HCT116 (cell line): Measurements from ENCODE around the gene DNAJB8.

Experiments used
- CTCF ChIP-seq, 3 experiments: fragments of 200-600 bp in 1 of 3; sonication (generic) in 1 of 3; IDR thresholded peaks in 2 of 3; conservative IDR thresholded peaks in 1 of 3; 2 replicates each; pipeline ENCODE4 v1.5.1; 2012 to 2017; ENCODE audit warnings: low read depth in 2 of 3, low read length in 2 of 3, antibody characterized with exemption in 1 of 3, borderline replicate concordance in 1 of 3, control low read depth in 1 of 3, mild to moderate bottlenecking in 1 of 3, mixed read lengths in 1 of 3, mixed run types in 1 of 3, moderate library complexity in 1 of 3; ENCODE audit not compliant: insufficient read depth in 1 of 3
- EZH2phosphoT487 ChIP-seq: fragments of 200-600 bp; IDR thresholded peaks from 2 replicates; pipeline ENCODE4 v1.6.1; 2018; ENCODE audit warnings: antibody characterized with exemption, borderline replicate concordance
- MAX ChIP-seq: IDR thresholded peaks from 2 replicates; pipeline ENCODE4 v1.6.1; 2012
- TCF7L2 ChIP-seq: IDR thresholded peaks from 2 replicates; pipeline ENCODE4 v1.7.0; 2011; ENCODE audit warnings: borderline replicate concordance, inconsistent platforms; ENCODE audit not compliant: insufficient read depth, insufficient read length; ENCODE audit errors: extremely low read depth

GRCh38 chr3:128427872-128428822 is 38.5 kb downstream of the DNAJB8 start:
- TF ChIP-seq CTCF (IDR thresholded peaks at IDR 0.05 in 2 of 3, conservative IDR thresholded peaks at IDR 0.05 in 1 of 3; ENCODE audit: borderline replicate concordance in 1 of 3, insufficient read depth in 1 of 3, low read depth in 2 of 3, low read length in 2 of 3): no peak
- TF ChIP-seq MAX: no peak
- TF ChIP-seq TCF7L2: no peak
- no peak for TF ChIP-seq EZH2phosphoT487
